Measurements from ENCODE around the gene ZNF91.

DNA sequence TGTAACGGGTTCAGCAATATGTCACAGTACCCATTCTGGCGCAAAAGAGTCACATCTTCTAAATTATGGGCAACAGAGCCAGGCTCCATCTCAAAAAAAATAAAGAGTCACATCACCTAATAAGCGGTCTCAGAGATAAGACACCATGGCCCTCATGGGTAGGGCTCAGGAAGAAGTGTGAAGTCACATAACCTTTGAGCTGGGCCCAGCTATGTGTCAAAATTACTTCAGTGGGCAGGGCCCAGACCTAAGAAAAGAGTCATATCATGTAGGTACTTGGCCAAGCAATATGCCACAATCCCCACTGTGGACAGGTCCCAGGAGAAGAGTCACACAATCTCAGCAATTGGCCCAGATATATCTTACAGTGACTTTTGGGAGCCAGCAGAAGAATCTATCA, 11.4 kb upstream of the ZNF91 start:
- TF ChIP-seq, protein P1, sequence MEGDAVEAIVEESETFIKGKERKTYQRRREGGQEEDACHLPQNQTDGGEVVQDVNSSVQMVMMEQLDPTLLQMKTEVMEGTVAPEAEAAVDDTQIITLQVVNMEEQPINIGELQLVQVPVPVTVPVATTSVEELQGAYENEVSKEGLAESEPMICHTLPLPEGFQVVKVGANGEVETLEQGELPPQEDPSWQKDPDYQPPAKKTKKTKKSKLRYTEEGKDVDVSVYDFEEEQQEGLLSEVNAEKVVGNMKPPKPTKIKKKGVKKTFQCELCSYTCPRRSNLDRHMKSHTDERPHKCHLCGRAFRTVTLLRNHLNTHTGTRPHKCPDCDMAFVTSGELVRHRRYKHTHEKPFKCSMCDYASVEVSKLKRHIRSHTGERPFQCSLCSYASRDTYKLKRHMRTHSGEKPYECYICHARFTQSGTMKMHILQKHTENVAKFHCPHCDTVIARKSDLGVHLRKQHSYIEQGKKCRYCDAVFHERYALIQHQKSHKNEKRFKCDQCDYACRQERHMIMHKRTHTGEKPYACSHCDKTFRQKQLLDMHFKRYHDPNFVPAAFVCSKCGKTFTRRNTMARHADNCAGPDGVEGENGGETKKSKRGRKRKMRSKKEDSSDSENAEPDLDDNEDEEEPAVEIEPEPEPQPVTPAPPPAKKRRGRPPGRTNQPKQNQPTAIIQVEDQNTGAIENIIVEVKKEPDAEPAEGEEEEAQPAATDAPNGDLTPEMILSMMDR (IDR thresholded peaks at IDR 0.05; ENCODE audit: insufficient read depth, low read depth, low read length) = no peak
- no peak for TF ChIP-seq EZH2 (IDR thresholded peaks at IDR 0.05; ENCODE audit: insufficient read depth, low read length)
